ENCODE results near the gene EZH2. TPM values are rescaled to one million over a fixed set of nuclear protein-coding genes. Genes with fewer than 3 reads are reported as not detected.

The EZH2 gene
- total RNA-seq, 2 experiments from 2014 or later: 102 to 103 TPM

DNA sequence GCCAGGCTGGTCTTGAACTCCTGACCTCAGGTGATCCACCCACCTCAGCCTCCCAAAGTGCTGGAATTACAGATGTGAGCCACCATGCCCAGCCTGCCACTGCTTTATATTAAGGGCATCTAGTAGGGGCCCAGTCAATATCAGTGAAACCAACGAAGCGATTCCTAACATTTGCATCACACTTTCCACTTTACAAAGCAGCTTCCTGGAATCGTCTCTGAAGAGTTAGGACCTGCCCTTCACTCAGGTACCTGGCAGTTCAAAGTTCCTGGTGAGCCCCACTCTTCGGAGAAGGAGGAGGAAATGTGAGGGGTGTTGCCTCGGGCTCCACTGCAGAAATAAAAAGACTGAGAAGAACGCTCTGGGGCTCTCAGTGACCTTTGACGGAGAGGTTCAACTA lies 31.1 kb upstream of the EZH2 start:
- H3K9me3 Mint-ChIP-seq: no peaks in the 10 kb centered on the region
- H3K27ac Mint-ChIP-seq: peak overlapping the region; percentile 93
- H3K4me3 Mint-ChIP-seq: peak overlapping the region; percentile 62
- peaks cover 65% of the 10 kb centered on the region for H3K4me1 Mint-ChIP-seq (ENCODE audit: low read depth)
- intact Hi-C loops (cut with micrococcal nuclease): no loop called here
- DNase-seq: peak; percentile 48
- POLR2A ChIA-PET: interaction anchor here (1.1 to 4.7 kb wide), 6 partner anchors 8 to 217 kb away, joined by 3 to 52 read pairs (median 10); partner anchors contain the start of genes CUL1 and EZH2
- H3K27me3 Mint-ChIP-seq: no peaks in the 10 kb centered on the region
- CTCF ChIA-PET: interaction anchor here (1.3 to 5.3 kb wide), 3 partner anchors 9 to 33 kb away, joined by 3 to 36 read pairs (median 7); no protein-coding TSS in a partner anchor
- H3K36me3 Mint-ChIP-seq: no peaks in the 10 kb centered on the region

DNA sequence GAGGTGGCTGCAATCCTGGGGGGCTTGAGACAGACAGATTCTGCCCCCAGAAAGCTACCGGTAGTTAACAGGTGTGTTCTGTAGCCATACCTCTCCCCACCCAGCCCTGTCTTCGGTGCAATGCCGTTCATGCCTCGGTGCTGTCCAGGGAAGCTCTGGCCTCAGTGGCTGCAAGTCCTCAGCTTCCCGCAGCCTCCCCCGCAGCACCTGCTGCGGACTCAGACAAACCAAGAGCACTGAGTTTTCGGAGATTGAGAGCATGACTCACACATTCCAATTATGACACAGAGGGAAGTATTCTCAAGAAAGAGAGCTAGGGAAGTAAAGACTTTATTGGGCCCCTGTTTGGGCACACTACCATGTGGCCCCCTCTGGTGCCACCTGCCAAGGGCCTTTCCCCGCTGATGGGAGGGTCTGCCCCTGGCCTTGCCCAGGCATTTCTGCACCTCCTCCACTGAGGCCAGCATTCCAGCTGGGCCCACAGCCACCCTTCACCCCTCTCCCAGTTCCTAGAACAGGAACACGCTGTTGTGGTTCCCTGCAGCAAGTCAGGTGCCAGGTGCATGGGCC lies 30.2 kb upstream of the EZH2 start:
- ChIA-PET POLR2A (interaction anchor here (0.7 to 4.7 kb wide), 13 partner anchors 9 to 330 kb away, joined by 3 to 52 read pairs (median 7); partner anchors contain the start of genes CUL1, EZH2 and PDIA4), CTCF (interaction anchor here (1.0 to 5.3 kb wide), 7 partner anchors 10 to 58 kb away, joined by 3 to 36 read pairs (median 6); no protein-coding TSS in a partner anchor)
- H3K36me3 Mint-ChIP-seq: no peaks in the 10 kb centered on the region
- peak overlapping the region; percentile 62 for H3K4me3 Mint-ChIP-seq
- H3K4me1 Mint-ChIP-seq (ENCODE audit: low read depth): peaks cover 66% of the 10 kb centered on the region
- peak; percentile 87 for DNase-seq
- intact Hi-C loops (cut with micrococcal nuclease): no loop called here
- H3K27me3 Mint-ChIP-seq: no peaks in the 10 kb centered on the region
- H3K27ac Mint-ChIP-seq: peak overlapping the region; percentile 93
- no peaks in the 10 kb centered on the region for H3K9me3 Mint-ChIP-seq

DNA sequence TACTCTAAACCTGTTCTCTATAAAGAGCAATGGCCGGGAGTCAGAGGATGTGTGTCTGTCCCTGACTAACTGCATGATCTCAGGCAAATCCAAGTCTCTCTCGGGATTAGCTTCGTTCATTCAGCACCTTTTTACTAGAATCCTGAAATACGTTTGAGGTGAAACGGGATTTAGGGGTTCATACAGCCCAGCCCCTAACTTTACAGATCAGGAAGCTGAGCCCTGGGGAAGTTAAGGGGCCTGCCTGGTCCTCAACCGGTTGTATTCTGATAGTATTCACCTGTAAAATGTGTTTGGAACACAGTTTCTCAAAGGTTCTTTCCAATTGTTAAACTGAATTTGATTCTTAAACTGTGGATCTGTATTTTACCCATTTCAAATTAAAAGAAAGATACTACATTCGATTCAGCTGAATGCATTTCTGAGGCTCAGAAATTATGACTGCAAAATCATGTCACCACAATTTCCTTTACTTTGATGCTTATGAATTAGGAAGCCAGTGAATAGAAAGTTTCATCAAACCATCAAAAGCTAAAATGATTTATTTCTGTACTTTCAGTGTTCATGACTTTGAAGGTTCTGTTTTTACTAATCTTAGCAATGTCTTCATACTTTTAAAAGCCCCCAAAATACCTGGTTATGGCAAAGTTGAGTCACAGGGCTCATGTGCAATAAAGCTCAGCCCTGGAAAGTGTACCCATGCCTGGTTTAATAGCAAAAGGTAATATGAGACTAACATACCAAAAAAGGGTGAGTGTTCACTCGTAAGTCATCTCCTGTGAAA lies 28.9 kb upstream of the EZH2 start:
- peak; percentile 74 for DNase-seq
- ChIA-PET POLR2A (interaction anchor here (0.6 to 4.7 kb wide), 14 partner anchors 9 to 329 kb away, joined by 3 to 52 read pairs (median 6); partner anchors contain the start of genes CUL1, EZH2 and PDIA4), CTCF (interaction anchor here (1.1 to 5.3 kb wide), 9 partner anchors 9 to 328 kb away, joined by 3 to 36 read pairs (median 5); no protein-coding TSS in a partner anchor)
- peaks cover 66% of the 10 kb centered on the region for H3K4me1 Mint-ChIP-seq (ENCODE audit: low read depth)
- peak overlapping the region; percentile 93 for H3K27ac Mint-ChIP-seq
- no peaks in the 10 kb centered on the region for H3K27me3 Mint-ChIP-seq
- H3K4me3 Mint-ChIP-seq: peak overlapping the region; percentile 59
- H3K9me3 Mint-ChIP-seq: no peaks in the 10 kb centered on the region
- intact Hi-C loops (cut with micrococcal nuclease): loop anchor here (1.0 kb wide), 10 partner anchors 14 to 406 kb away; partner anchors contain the start of genes EZH2 and PDIA4
- H3K36me3 Mint-ChIP-seq: no peaks in the 10 kb centered on the region

DNA sequence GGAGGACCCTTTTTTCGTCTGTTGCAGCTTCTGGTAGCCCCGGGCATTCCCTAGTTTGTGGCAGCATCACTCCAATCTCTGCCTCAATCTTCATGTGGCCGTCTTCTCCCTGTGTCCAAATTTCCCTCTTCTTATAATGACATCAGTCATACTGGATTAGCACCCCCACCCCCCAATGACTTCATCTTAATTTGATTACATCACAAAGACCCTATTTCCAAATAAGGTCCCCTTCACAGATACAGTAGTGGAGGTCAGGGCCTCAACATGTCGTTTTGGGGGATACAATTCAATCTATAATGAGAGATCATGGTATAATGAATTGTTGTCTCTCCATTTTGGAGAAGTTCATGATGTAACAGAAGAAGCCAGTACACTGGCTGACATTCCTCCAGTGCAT lies 28.1 kb upstream of the EZH2 start:
- H3K27me3 Mint-ChIP-seq: no peaks in the 10 kb centered on the region
- H3K27ac Mint-ChIP-seq: peak overlapping the region; percentile 93
- POLR2A ChIA-PET: interaction anchor here (1.5 to 4.7 kb wide), 5 partner anchors 18 to 56 kb away, joined by 3 to 52 read pairs (median 23); partner anchors contain the start of gene EZH2
- intact Hi-C loops (cut with micrococcal nuclease): no loop called here
- H3K4me1 Mint-ChIP-seq (ENCODE audit: low read depth): peaks cover 66% of the 10 kb centered on the region
- CTCF ChIA-PET: interaction anchor here (1.1 to 5.3 kb wide), 5 partner anchors 24 to 328 kb away, joined by 3 to 36 read pairs (median 5); no protein-coding TSS in a partner anchor
- no peaks in the 10 kb centered on the region for H3K36me3 Mint-ChIP-seq
- DNase-seq: no peak
- H3K4me3 Mint-ChIP-seq: no peak overlapping the region
- no peaks in the 10 kb centered on the region for H3K9me3 Mint-ChIP-seq

DNA sequence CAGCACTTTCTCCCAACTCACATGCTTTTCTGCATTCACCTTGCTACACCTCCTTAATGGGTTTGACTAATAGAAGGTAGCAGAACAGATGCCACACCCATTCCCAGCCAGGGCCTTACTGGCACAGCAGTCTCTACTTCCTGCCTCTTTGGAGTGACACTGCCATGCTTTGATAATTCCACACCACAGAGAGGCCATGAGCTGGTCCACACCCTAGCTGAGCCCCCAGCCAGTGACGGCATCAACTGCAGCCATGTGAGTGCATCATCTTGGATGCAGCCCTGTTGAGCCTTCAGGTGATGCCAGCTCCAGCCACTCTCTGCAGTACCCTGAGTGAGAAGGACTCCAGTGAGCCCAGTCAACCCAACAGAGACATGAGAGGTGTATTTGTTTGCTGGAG lies 27.5 kb upstream of the EZH2 start:
- no peak overlapping the region for H3K4me3 Mint-ChIP-seq
- peak overlapping the region; percentile 93 for H3K27ac Mint-ChIP-seq
- DNase-seq: peak; percentile 50
- no peaks in the 10 kb centered on the region for H3K9me3 Mint-ChIP-seq
- no peaks in the 10 kb centered on the region for H3K36me3 Mint-ChIP-seq
- ChIA-PET POLR2A (interaction anchor here (0.7 to 4.7 kb wide), 2 partner anchors 27 to 30 kb away, joined by 3 to 52 read pairs; partner anchors contain the start of gene EZH2), CTCF (interaction anchor here (5.3 kb wide), 1 partner anchor 30 kb away, joined by 36 read pairs; no protein-coding TSS in a partner anchor)
- intact Hi-C loops (cut with micrococcal nuclease): no loop called here
- H3K4me1 Mint-ChIP-seq (ENCODE audit: low read depth): peaks cover 64% of the 10 kb centered on the region
- no peaks in the 10 kb centered on the region for H3K27me3 Mint-ChIP-seq

DNA sequence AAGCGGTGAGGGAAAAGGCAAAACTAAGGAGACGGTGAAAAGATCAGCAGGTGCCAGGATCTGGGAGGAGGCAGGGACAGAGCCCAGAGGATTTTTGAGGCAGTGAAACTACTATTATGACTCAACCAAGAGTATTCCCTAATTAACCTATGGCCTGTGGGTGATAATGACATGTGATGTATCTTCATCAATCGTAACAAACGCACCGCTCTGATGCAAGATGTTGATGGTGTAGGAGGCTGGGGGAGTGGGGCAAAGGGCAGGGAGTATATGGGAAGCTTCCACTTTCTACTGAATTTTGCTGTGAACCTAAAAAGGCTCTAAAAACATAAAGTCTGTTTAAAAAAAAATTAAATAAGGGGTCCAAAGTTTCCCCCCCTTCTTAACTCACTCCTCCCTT lies 25.5 kb upstream of the EZH2 start:
- H3K27me3 Mint-ChIP-seq: no peaks in the 10 kb centered on the region
- H3K4me1 Mint-ChIP-seq (ENCODE audit: low read depth): peaks cover 48% of the 10 kb centered on the region
- DNase-seq: no peak
- no peaks in the 10 kb centered on the region for H3K36me3 Mint-ChIP-seq
- no peaks in the 10 kb centered on the region for H3K9me3 Mint-ChIP-seq
- ChIA-PET CTCF (interaction anchor here (1.2 to 1.4 kb wide), 3 partner anchors 17 to 30 kb away, joined by 3 to 5 read pairs (median 4); no protein-coding TSS in a partner anchor), POLR2A (no interaction called here)
- H3K27ac Mint-ChIP-seq: no peak overlapping the region
- H3K4me3 Mint-ChIP-seq: no peak overlapping the region
- intact Hi-C loops (cut with micrococcal nuclease): no loop called here

DNA sequence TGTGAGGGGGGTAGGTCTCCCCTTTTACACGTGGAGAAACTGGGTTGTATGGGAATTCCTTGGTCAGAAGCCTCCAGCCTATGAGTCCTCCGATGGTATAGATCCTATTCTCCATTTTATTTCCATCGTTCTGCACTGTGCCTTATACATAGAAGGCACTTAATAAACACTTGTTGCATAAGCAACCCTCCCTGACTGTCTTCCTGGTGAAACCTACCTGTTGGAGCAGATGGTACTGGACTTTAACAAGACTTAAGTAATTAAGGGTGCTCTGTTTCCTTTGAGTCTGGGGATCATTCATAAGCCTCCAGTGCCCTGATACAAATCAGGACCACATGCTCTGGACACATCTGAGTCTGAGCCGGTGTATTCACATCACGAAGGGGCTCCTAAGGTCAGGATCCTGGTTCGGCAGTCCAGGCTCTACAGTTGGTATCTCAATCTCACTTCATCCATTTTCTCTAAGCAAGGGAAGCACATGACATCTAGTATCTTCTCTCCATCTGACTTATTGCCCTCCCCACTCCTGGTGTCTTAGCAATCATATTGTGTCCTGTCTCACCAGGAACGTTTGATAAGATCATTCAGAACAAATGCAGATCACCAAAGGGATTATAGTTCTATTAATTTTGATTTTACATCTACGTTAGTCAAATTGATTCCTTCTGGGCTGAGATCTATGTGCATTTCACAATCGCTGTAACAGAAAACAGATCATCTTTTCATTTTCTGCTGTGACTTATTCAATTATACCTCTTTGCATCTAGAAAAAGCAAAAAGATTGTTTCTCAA lies 22.8 kb upstream of the EZH2 start:
- Mint-ChIP-seq H3K9me3 (no peaks in the 10 kb centered on the region), H3K4me3 (no peak overlapping the region), H3K36me3 (no peaks in the 10 kb centered on the region), H3K27me3 (no peaks in the 10 kb centered on the region), H3K4me1 (ENCODE audit: low read depth) (peaks cover 32% of the 10 kb centered on the region), H3K27ac (no peak overlapping the region)
- ChIA-PET POLR2A (no interaction called here), CTCF (interaction anchor here (0.9 kb wide), 1 partner anchor 34 kb away, joined by 3 read pairs; no protein-coding TSS in a partner anchor)
- intact Hi-C loops (cut with micrococcal nuclease): no loop called here
- DNase-seq: no peak

DNA sequence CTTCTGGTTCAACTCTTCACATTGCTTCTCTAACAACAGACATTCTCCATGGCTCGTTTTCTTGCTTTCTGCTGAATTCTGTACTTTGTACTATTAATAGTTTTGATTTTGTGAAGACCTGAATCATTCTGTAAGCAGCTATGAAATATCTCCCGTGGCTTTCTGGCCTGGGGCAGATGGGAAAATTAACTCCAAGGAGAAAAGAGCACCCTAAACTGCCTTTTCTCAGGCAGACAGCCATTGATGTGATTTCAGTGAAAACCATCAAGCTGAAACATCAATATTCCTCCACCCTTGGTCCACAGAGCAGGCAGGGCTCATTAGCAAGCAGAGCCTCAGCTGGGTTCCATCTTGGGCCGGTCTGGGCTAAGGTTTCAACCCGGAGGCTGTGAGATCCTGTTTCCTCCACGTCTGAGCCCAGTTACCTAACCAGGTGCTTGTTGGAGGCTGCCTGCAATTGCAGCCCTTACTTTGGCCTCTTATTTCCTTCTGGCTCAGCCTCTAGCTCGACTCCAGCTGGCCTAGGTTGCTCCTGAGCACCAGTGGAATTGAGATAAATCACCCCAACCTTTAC lies 21.1 kb upstream of the EZH2 start:
- intact Hi-C loops (cut with micrococcal nuclease): no loop called here
- Mint-ChIP-seq H3K9me3 (no peaks in the 10 kb centered on the region), H3K4me3 (no peak overlapping the region), H3K36me3 (no peaks in the 10 kb centered on the region), H3K27me3 (no peaks in the 10 kb centered on the region), H3K4me1 (ENCODE audit: low read depth) (peaks cover 17% of the 10 kb centered on the region), H3K27ac (no peak overlapping the region)
- POLR2A ChIA-PET: interaction anchor here (1.3 kb wide), 1 partner anchor 36 kb away, joined by 3 read pairs; no protein-coding TSS in a partner anchor
- DNase-seq: no peak
- CTCF ChIA-PET: no interaction called here

DNA sequence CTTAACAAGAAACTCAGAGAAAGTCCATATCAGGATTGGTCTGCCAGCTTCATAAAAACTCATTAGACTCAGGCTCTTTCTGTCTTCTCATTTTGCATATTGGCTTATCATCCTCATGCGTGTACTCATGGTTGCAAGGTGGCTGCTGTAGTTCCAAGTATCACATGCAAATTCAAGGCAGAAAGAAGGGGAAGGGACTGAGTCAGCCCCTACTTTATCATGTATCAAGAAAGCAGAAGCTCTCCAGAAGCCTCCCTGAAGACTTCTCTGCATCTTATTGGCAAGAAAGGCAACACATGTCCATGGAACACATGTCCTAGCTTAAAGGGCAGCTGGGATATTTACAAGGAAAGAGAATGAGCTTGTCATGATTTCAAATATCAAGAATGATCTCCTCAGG lies 19.4 kb upstream of the EZH2 start:
- Mint-ChIP-seq H3K27ac (no peak overlapping the region), H3K36me3 (no peaks in the 10 kb centered on the region), H3K4me1 (ENCODE audit: low read depth) (peaks cover 14% of the 10 kb centered on the region), H3K4me3 (no peak overlapping the region), H3K27me3 (no peaks in the 10 kb centered on the region), H3K9me3 (no peaks in the 10 kb centered on the region)
- POLR2A ChIA-PET: interaction anchor here (1.0 to 1.5 kb wide), 3 partner anchors 10 to 38 kb away, joined by 3 to 7 read pairs (median 3); partner anchors contain the start of gene EZH2
- intact Hi-C loops (cut with micrococcal nuclease): no loop called here
- no peak for DNase-seq
- CTCF ChIA-PET: interaction anchor here (0.7 to 1.1 kb wide), 3 partner anchors 10 to 59 kb away, joined by 3 to 4 read pairs (median 4); no protein-coding TSS in a partner anchor

DNA sequence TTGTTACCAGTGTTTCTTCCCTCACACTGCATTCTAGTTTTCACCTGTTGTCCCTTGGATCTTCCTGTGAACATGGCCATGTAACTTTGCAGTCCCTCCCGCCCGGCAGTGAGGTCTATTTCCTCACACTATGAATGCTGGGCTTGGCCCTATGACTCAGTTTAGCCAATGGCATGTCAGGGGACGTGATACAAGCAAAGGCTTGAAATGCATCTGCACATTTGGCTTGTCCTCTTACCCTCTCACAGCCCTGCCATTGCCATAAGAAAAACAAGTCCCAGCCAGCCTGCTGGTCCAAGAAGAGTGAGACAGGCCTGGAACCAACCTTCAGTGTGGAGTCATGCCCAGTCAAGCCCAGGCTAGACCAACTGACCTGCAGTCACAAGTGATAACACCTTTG lies 17.1 kb upstream of the EZH2 start:
- no peaks in the 10 kb centered on the region for H3K9me3 Mint-ChIP-seq
- intact Hi-C loops (cut with micrococcal nuclease): no loop called here
- peaks cover 2% of the 10 kb centered on the region for H3K27me3 Mint-ChIP-seq
- no peaks in the 10 kb centered on the region for H3K36me3 Mint-ChIP-seq
- peaks cover 14% of the 10 kb centered on the region for H3K4me1 Mint-ChIP-seq (ENCODE audit: low read depth)
- ChIA-PET CTCF (no interaction called here), POLR2A (no interaction called here)
- DNase-seq: no peak
- no peak overlapping the region for H3K4me3 Mint-ChIP-seq
- no peak overlapping the region for H3K27ac Mint-ChIP-seq

DNA sequence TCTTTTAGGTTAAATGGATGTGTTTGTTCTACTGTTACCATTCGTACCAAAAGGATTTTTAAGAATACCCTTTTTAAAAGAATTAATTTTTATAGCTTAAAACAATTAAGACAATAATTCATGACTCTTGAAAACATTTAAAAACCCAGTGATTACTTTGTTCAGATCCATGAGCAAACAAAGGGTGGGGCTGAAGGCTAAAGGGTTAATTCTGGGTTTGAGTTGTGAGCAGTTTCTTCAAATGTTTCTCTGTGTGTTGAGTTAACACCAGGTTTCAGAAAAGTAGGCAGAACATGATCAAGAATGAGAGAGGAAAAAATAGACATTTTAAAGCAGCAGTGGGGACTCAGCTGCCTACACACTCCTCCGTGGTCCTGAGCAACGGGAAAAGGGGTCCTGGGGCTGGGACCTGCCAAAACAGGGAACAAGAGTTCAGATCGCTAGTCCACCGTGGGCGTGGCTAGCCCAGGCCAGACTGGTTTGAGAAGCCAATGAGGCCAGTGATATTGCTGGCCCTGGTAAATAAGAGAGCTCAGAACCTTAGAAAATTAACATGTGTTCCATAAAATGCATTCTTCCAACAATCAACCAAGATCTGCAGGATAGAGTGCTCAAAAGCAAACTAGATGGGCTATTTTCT lies 14.9 kb upstream of the EZH2 start:
- H3K4me1 Mint-ChIP-seq (ENCODE audit: low read depth): peaks cover 14% of the 10 kb centered on the region
- H3K27ac Mint-ChIP-seq: no peak overlapping the region
- no peak for DNase-seq
- H3K27me3 Mint-ChIP-seq: peaks cover 2% of the 10 kb centered on the region
- CTCF ChIA-PET: no interaction called here
- H3K9me3 Mint-ChIP-seq: no peaks in the 10 kb centered on the region
- POLR2A ChIA-PET: no interaction called here
- H3K4me3 Mint-ChIP-seq: no peak overlapping the region
- intact Hi-C loops (cut with micrococcal nuclease): no loop called here
- no peaks in the 10 kb centered on the region for H3K36me3 Mint-ChIP-seq
